ENCODE measurements around the gene ONECUT3.

DNA sequence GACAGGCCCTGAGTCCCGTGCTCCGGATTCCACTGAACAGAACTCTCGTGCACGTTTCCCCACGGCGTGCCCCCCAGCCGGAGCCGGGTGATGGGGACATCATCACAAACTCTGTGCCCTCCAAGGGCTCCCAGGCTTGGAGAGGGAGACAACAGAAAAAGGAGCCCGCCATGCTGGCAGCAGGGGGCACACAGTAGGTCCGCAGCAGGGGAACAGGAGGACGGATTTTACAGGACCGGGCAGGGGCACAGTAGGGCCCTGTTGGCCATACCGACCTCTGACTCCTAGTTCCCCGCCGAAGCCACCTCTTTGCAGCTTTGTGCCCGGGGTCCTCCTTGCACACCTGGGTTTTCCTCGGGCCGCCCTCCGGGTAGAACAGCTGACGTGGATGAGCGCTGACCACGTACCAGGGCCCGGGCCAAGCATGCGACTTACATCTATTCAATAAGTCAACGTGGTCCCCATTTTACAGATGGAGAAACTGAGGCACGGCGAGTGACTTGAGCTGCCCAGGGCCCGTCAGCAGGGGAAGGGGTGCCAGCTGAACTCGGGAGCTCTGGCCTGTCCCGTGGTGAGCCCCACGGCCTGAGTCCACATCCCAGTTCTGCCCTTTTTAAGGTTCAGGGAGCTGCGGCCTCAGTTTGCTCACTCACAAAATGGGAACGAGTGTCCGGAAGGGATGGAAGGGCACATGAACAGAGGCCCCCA lies 10.2 kb upstream of the ONECUT3 start:
- no peak for TF ChIP-seq EZH2 (IDR thresholded peaks at IDR 0.05; ENCODE audit: borderline replicate concordance, low read depth, low read length, poor library complexity, severe bottlenecking)
- TF ChIP-seq, protein P1, sequence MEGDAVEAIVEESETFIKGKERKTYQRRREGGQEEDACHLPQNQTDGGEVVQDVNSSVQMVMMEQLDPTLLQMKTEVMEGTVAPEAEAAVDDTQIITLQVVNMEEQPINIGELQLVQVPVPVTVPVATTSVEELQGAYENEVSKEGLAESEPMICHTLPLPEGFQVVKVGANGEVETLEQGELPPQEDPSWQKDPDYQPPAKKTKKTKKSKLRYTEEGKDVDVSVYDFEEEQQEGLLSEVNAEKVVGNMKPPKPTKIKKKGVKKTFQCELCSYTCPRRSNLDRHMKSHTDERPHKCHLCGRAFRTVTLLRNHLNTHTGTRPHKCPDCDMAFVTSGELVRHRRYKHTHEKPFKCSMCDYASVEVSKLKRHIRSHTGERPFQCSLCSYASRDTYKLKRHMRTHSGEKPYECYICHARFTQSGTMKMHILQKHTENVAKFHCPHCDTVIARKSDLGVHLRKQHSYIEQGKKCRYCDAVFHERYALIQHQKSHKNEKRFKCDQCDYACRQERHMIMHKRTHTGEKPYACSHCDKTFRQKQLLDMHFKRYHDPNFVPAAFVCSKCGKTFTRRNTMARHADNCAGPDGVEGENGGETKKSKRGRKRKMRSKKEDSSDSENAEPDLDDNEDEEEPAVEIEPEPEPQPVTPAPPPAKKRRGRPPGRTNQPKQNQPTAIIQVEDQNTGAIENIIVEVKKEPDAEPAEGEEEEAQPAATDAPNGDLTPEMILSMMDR (conservative IDR thresholded peaks at IDR 0.05; ENCODE audit: low read depth, low read length), result no peak
